NOMO-1 (cell line): ENCODE data around the gene ITPK1.

Experiments used
- DNase-seq, 2 experiments: peaks; one replicate each; lab custom pipeline; 2025; ENCODE audit not compliant: unreplicated experiment in 2 of 2; lab: John Stamatoyannopoulos, UW

ITPK1 gene

DNA sequence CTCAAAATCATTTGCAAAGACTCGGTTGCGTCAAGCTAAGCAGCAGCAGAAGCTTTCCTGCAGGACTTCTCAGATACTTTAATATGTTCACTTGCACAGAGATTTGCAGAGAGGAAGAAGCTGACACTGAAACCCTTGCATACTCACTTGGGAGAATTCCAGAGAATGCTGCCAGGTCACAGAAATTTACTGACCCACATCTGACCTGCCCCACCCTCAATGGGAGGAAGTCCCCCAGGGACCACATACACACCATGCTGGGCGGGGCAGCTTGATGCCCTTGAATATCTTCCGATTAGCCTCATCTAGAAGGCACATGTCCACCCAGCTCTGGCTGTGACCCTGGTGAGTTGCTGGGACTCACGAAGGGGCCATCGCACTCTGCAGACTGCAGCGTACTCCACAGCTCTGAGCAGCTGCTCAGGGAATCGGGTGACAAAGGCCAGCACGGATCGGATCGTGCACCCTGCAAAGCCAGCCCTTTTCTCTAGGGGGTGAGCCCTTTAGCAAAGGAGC, 83.2 kb downstream of the ITPK1 start:
- DNase-seq: peak; percentile 12 to 68

DNA sequence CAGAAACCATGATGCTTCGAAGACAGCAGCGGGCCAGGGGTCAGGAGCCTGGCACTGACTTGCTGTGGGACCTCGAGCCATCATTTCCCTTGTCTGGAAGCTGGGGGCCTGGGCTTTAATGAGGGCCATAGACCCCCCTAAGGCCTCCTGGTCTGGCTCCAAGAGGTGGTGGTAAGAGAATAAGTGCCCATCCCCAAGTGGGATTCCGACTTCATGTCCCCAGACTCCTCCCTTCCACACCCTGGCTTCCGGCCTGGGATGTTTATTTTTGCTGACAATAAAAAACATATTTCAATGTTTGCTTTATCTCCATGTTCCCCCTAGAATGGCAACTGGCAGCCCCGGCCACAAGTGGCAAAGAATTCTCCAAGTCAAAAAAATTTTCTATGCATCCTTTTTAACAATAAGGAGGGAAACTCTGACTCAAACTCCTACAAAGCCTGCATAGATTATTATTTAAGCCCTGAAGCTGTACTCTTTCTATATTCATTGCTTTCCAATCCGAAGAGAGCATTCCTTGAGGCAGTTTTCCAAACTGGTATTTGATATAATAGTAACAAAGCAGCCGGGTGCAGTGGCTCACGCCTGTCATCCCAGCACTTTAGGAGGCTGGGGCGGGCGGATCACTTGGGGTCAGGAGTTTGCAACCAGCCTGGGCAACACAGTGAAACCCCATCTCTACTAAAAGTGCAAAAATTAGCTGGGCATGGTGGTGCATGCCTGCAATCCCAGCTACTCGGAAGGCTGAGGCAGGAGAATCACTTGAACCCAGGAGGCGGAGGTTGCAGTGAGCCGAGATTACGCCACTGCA, 84.0 kb downstream of the ITPK1 start:
- no peak for DNase-seq

DNA sequence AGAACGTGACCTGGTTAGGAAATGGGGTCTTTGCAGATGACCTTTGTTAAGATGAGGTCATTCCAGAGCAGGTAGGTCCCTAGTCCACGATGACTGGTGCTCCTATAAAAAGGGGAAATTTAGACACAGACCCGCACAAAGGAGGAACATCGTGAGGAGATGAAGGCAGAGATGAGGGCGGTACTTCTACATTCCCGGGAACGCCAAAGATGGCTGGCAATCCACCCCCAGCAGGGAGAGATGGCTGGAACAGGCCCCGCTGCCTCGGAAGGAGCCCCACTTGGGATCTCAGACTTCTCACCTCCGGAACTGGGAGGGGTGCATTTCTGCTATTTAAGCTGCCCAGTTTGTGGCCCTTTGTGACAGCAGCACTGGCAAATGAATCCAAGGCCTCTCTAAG, 85.0 kb downstream of the ITPK1 start:
- no peak for DNase-seq

DNA sequence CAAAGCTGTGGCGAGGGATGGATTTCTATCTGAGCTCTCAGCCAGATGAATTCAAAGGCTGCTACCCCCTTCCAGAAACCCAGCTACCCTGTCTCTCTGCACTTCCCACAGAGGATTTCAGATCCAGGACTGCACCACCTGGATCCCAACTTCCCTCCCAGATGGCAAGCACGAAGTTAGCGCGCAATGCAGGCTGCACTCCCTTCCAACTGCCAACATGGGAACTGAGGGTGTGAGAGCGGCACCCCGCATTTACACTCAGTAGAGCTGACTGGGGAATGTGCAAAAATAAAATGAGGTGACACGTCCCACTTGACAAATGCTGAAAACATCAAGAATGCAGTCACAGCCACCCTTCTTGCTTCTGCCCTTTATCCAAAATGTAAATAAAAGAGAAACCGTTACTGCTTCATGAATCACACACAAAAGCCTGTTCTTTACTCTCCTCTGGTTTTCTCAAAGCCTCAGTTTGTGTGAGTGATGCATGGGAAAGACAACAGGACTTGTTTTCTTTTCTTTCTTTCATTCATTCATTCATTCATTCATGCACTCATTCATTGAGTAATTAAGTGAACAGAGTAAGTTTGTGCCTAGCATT, 85.7 kb downstream of the ITPK1 start:
- no peak for DNase-seq

DNA sequence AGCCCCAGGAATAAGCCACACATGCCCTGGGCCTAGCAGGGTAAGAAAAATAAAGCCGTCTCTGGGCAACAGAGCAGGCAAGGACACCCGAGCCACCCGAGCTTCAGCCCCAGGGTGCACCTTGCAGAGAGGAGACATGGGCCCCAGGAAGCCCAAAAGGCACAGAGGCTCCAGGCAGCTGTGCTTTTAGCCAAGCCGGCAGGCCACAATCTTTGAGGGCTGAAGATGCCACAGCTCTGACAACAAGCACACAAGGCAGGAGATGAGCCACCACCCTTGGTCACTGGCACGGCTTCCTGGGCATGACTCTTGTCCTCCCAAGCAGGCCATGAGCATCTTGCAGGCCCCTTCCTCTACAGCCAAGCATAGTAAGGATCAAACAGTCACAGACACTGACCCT, 86.3 kb downstream of the ITPK1 start:
- DNase-seq: no peak

DNA sequence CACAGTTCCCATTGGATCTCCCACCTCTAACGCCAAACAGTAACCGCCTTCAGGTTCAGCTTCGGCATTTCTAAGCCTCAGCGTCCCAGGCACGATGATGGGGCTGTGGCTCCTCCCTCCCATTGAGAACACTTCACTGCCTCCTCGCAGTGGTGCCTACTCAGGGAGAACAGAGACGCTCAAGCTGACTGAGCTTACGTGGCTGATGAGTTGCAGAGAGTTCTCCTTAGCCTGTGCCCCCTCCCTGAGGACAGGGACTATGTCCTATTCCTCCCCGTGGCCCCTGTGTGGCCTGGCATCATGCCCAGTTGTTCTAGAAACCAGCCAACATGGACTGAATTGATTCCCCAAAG, 87.0 kb downstream of the ITPK1 start:
- no peak for DNase-seq

DNA sequence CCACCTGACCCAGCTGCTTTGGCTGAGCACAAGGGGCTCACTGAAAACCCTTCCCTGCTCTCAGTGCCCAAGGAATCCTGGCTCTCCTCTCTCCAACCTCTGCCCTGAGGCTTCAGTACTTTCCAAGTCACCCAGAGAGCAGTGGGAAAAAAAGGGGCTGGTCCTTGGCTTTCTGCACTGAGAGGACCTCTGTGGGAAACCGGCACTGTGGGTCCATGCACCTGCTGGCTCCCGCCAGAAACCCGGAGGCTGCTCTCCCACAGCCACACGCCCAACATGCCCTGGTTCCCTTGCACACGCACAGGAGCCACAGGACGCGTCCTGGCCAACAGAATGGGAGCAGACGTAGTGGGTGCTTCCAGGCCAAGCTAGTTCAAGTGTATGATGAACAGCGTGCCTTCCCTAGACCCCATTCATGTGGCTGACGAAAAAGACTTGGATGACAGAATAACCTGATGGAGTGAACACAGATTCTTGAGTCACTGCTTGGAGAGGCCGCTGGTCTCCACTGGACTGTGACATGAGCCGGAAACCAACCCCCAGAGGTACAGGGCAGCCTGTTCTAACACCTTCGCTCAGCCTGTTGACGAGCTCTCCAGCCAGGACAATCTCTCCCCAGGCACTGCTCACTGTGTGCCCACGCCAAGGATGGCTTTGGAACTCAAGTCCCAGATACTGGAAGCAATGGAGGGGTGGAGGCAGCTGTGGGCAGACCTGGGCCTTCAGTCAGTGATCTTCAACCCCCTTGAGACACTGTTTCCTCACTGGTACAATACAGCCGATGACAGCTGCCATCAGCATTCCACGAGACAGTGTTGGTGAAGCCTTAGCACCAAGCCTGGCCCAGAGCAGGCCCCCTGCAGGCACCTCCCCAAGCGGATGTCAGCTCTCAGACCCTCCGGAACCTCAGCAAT, 87.7 kb downstream of the ITPK1 start:
- no peak for DNase-seq

DNA sequence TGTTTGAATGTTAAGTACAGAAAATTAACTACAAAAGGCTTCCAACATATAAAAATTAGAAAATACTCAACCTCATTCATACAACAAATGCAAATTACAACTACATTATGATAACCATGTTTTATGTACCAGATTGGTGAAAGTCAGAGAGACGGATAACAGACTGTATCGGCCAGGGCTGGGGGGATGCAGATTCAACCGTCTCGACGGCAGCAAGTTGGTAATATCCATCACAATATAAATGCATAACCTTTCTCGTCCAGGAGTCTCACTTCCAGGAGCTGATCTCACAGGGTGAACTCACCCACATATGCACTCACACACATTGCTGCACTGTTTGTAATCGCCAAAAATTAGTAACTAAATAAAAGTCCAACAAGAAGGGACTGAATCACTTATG, 89.4 kb downstream of the ITPK1 start:
- no peak for DNase-seq

DNA sequence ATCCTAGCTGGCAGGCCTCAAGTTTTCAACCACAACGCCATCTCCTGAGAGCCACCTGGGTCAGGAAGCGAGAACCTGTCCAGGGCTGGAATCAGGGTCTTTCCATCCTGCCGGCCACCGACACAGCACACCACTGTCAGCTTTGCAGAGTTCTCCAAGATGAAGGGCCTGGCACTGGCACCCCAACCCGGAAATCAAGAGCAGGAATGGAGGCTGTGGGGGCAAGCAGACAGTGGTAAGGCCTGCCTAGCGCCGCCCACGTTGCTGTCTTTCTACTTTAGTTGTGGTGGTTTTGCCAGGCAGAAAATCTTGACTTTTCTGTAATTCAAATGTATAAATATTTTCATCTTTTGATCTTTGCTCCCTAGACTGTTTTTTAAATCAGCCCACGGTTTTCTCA, 90.7 kb downstream of the ITPK1 start:
- no peak for DNase-seq

DNA sequence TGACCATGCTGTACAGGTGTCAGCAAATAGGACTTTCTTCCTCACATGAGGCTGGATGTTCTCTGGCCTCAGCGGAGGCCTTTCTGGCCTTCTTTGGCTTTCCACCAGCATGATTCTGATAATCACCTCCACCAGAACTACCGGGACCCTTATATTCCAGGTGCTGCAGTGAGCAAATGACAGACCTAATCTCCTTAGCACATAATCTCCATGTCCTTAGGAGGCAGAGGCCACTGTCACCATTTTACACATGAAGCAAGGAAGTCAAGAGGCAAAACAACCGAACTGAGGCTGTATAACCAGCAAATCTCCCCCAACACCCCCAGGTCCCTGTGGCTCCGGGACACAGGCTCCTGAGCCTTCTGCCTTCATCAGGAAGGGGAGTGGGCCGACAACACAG, 91.2 kb downstream of the ITPK1 start:
- DNase-seq: no peak

DNA sequence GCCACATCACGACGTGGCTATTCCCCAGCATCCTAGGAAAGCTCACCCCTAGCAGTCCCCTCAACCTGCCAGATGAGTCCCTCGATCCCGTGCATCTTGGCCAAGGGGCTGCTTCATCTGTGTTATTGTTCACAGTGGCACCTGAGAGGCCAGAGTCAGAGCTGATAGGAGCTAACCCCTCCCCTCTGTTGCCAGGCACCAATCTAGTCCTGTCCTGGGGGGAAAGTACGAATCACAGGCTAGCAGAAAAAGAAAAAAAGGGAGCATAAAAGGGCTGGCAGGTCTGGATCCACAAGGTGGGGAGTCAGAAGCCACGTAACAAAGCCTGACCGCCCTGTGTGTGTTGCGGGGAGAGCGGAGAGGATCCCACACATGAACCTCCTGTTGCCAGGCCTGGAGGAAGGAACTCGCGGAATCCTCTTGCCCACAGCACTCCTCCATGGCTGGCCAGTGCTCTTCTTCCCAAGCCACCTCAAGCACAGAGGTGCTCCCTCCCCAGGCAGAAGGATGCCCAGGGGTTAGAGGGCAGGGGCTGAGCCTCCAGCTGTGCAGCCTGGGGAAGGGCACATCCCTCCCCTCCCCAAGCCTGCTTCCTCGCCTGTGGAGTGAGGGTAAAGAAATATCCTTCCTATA, 91.8 kb downstream of the ITPK1 start:
- no peak for DNase-seq

DNA sequence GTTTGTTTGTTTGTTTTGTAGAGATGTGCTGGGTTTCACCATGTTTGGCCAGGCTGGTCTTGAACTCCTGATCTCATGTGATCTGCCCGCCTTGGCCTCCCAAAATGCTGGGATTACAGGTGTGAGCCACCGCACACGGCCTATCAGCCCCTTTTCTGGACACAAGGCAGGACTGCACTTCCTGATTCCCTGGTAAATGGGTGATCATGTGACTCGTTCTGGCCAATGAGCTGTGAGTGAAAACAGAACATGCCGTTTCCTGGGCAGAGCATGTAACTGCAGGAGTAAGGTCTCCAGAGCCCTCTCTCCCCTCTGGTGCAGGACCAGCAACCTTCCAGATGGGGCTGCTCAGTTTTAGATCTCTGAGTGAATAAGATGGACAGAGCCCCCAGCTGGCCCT, 92.7 kb downstream of the ITPK1 start:
- no peak for DNase-seq

DNA sequence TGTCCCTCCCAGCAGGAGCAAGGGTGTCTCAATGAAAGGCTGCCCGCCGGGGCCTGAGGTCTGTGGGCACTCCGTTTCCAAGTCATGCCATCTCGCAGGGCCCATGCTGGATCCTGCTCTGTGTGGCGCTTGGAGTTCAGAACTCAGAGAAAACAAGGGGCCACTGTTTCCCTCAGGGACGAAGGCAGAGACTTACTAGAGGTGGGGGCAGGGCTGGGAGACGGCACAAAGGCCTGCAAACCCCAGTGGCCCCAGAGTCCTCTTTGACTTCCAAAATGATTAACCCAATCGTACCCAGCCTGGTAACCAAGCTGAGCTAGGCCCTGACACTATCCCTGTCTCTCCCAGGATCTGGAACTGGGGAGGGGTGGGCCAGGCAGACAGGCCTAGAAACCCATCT, 95.8 kb downstream of the ITPK1 start:
- DNase-seq: no peak

DNA sequence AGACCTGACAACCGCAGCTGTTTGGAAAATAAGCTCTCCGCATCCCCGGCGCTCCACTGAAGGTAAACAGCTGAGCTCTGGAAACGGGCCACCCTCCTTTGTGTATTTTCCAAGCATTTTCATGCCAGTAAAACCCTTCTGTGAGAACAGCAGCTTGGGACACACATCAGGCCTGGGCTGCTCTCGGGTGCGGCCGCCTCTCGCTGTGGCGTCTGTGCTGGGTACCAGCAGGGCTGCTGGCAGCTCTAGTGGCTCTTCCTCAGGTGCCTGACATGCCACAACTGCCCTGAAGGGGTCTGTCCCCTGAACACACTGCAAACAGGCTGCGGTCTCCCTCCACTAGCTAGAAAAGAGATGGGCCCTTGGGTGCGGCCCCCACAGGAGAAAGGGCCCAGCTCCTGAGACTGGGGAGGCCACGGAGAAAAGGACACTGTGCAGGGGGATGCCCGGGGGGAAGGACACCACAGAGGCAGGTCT, 96.3 kb downstream of the ITPK1 start:
- no peak for DNase-seq

DNA sequence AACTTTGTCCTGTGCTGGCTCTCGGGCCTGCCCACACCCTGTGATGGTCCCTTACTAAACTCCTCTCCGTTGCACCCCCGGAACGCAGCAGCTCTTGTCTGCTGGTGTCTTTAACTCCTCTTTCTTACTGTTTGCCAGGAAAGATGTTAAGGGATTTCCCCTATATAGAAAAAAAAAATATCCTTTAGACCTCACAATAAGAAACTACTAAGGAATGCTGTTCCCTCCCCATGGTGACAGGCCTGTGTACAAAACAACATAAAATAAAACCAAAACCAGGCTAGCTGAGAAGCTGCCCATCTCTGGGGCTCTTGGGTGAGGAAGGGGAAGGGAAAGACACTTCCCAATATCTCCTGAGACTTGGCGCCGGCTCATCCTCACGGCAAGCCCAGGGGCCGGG, 97.4 kb downstream of the ITPK1 start:
- no peak for DNase-seq

DNA sequence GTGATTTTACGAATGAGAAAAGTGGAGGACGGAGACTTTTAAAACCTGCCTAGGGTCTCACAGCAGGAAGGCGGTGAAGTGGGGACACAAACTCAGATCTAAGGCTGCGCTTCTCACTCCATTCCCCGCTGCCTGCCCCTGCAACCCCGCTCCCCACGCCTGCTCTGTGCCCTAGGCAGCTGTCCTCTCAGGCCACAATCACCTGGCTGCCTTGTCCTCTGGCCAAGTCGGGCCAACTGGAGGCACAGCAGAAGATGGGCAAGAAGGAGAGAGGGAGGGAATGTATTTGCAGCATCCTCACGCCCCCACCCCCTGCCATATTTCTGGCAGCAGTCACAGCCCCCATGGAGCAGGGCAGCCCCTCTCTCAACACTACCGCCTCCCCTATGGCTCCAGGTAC, 97.8 kb downstream of the ITPK1 start:
- DNase-seq: no peak

DNA sequence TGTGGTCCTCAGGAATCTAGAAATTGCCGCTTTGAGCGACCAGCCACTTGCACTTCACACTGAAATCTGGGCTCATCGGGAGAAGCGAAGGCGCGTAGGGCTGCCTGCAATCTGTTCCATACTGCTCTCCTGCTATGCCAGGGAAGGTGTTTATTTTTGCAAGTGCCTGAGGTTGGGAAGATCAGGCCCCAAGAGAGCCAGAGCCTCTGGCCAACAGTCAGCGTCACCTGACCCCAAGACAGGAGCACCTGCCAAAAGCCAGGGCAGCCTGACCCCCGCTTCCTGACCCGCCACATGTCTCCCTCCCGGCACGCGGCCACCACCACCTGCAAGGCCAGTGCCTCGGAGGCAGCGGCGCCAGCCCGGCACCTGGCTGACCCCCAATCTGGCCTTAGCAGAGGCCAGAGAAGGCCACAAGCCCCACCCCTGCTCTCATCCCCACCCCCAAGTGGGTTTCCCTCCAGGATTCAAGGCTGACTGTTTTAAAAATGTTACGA, 98.4 kb downstream of the ITPK1 start:
- DNase-seq: no peak

DNA sequence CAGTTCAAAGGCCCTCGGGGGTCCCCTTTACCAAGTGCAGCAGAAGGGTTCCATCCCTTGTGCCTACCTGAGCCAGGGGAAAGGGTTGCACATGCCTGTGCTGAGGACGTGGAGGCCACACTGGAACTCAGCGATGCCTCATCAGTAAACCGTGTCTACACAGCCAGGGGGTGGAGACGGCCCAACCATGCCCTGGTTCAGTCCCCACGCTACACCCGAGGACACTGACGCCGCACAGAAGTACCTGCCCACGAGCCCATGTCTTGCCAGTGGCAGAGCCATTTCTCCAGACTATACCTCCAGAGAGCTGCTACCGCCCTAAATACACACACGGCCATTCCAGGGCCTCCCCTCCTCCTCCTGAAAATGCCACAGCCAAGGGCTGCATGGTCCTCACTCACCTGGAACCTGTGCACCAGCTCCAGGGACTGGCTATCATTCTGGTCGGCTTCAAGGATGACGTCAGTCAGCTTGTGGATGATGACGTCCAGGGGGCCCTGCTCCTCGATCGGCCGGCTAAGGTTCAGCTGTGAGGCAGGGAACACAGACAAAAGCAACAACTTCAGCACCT, 99.4 kb downstream of the ITPK1 start:
- no peak for DNase-seq

DNA sequence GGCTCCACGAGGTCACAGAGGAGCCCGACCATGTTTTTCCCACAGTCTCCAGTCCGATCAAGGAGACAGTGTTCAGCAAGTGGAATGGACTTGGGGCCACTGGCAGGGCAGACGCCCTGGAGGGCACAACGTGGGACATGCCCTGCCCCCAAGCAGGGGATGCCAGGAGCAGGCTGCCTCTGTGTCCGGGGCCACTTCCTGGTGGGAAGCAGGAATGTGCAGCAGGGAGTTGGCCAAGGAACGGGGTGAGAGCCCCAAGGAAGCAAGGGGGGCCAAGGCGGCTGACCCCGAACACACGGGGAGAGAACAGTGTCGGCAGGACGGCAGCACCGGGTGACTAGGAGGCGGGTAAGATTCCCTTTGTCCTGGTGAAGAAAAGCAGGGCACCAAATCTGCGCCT, 100.2 kb downstream of the ITPK1 start:
- no peak for DNase-seq

DNA sequence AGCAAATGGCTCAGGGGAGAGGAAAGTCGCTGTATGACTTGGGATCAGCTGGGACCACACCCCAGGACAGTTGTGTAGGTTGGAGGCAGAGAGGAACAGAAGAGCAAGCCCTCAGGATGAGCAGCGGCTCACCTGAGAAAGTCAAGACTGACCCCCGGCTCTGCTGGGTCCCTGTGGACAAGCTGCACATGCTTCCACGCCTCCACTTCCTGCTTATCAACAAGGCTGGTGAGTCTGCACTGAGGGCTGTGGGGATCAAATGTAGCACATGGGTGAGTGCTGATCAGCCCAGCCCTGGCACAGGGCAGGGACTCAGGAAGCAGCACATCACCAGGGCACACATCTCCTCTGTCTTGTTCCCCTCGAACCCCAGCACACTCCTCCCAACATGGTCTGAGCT, 100.7 kb downstream of the ITPK1 start:
- no peak for DNase-seq
